ENCODE results near the gene POGZ. TPM values are rescaled to one million over a fixed set of nuclear protein-coding genes. Genes with fewer than 3 reads are reported as not detected.

The POGZ gene
- total RNA-seq, 1 experiment from 2014 or later, result 80.6 TPM

- H3K4me3 ChIP-seq (replicated peaks in 1 of 2; ENCODE audit: low read depth in 1 of 2, low read length in 2 of 2), result no peak overlapping the region
- CTCF ChIA-PET, result no interaction called here
- intact Hi-C loops (cut with micrococcal nuclease), result no loop called here
- no peak overlapping the region for H3K9ac ChIP-seq (ENCODE audit: low read length)
- no peaks in the 10 kb centered on the region for H3K9me2 ChIP-seq (ENCODE audit: insufficient read depth)
- peaks cover 19 to 29% of the 10 kb centered on the region in 2 experiments for H3K36me3 ChIP-seq (ENCODE audit: control insufficient read depth in 1 of 2, insufficient read depth in 2 of 2, low read length in 2 of 2)
- H3K9me3 ChIP-seq (ENCODE audit: control insufficient read depth in 1 of 2, insufficient read depth in 1 of 2, low read depth in 1 of 2, low read length in 2 of 2), result no peaks in the 10 kb centered on the region
- H4K20me1 ChIP-seq (ENCODE audit: insufficient read depth), result no peaks in the 10 kb centered on the region
- no peak overlapping the region for H3K4me2 ChIP-seq (ENCODE audit: low read length)
- BruUV-seq (replicated peaks), result no TSS peak
- no peaks in the 10 kb centered on the region for H3K79me2 ChIP-seq (ENCODE audit: insufficient read depth, low read length)
- DNase-seq (ENCODE audit: low read depth, low spot score) (no peak), ATAC-seq (no peak)
- POLR2A ChIA-PET, result interaction anchor here (0.7 kb wide), 1 partner anchor 386 kb away, joined by 5 read pairs; no protein-coding TSS in a partner anchor
- no peaks in the 10 kb centered on the region for H3K27me3 ChIP-seq (ENCODE audit: insufficient read depth, low read length)
- no peaks in the 10 kb centered on the region for H3K4me1 ChIP-seq (ENCODE audit: control insufficient read depth in 1 of 2, insufficient read depth in 2 of 2, low read length in 2 of 2)
- no peak overlapping the region for H2AFZ ChIP-seq (ENCODE audit: low read depth, low read length, poor library complexity, severe bottlenecking)
- TF ChIP-seq TCF7L2 (IDR thresholded peaks at IDR 0.05; ENCODE audit: borderline replicate concordance, extremely low read depth, insufficient read depth, insufficient read length) (no peak), POLR2AphosphoS5 (IDR thresholded peaks at IDR 0.05; ENCODE audit: low read depth, low read length) (no peak), POLR2A (IDR thresholded peaks at IDR 0.05; ENCODE audit: borderline replicate concordance, extremely low read depth, insufficient read depth, insufficient read length) (no peak), CEBPB (IDR thresholded peaks at IDR 0.05; ENCODE audit: low read depth) (no peak), ZFX (IDR thresholded peaks at IDR 0.05) (no peak), EGR1 (IDR thresholded peaks at IDR 0.05; ENCODE audit: low read depth) (no peak), MAX (IDR thresholded peaks at IDR 0.05) (no peak), ZBTB33 (IDR thresholded peaks at IDR 0.05; ENCODE audit: extremely low read depth, insufficient replicate concordance, low read length) (no peak), CTCF (IDR thresholded peaks at IDR 0.05 in 2 of 3, conservative IDR thresholded peaks at IDR 0.05 in 1 of 3; ENCODE audit: borderline replicate concordance in 1 of 3, insufficient read depth in 1 of 3, low read depth in 2 of 3, low read length in 2 of 3) (no peak), YY1 (IDR thresholded peaks at IDR 0.05; ENCODE audit: extremely low read depth, insufficient replicate concordance, low read depth, low read length) (no peak), SRF (IDR thresholded peaks at IDR 0.05; ENCODE audit: low read depth) (no peak), FOSL1 (IDR thresholded peaks at IDR 0.05; ENCODE audit: low read depth) (no peak), ATF3 (IDR thresholded peaks at IDR 0.05) (no peak), SIN3A (IDR thresholded peaks at IDR 0.05; ENCODE audit: low read depth) (no peak), JUND (IDR thresholded peaks at IDR 0.05) (no peak), ZNF274 (IDR thresholded peaks at IDR 0.05; ENCODE audit: low read depth, low read length) (no peak), EZH2phosphoT487 (IDR thresholded peaks at IDR 0.05; ENCODE audit: borderline replicate concordance) (no peak), REST (IDR thresholded peaks at IDR 0.05; ENCODE audit: low read depth) (no peak)
- no peak overlapping the region for H3K27ac ChIP-seq (ENCODE audit: low read depth, low read length)
- RAD21 ChIA-PET (ENCODE audit: low non-redundant PET in 1 of 2, low total read pairs in 2 of 2, uncharacterized antibody in 2 of 2, unreplicated experiment in 2 of 2), result interaction anchor here in 1 of 2 experiments (0.7 kb wide), 1 partner anchor 115 kb away, joined by 3 read pairs; no protein-coding TSS in a partner anchor
Measured at GRCh38 chr1:151416231-151416630, 43.1 kb downstream of the POGZ start.

All from HCT116 (cell line).